NCI-H2029 treated with DMSO at 0.1 percent for 48 hours (cell line): ENCODE data around the gene HAND1.

Experiments
- DNase-seq: peaks from one replicate; lab custom pipeline; 2025; lab: John Stamatoyannopoulos, UW

HAND1 gene

DNA sequence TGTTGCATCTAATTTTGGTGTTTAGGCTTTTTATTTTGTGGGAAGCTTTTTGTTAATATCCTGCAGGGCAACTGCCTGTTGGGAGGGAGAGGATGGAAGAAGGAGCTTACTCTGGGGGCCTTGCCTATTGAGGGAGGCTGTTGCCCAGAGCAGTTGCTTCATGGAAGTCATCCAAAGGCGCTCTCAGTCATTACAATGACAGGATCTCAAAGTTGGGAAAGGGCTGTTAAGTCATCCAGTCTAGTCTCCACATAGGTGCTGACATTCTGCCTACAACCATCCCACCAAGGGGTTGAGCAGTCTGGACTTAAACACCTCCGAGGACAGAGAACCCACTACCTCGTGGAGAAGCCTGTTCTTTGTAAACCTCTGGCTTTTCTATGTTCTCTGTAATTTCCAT lies 19.0 kb downstream of the HAND1 start:
- no peak for DNase-seq

DNA sequence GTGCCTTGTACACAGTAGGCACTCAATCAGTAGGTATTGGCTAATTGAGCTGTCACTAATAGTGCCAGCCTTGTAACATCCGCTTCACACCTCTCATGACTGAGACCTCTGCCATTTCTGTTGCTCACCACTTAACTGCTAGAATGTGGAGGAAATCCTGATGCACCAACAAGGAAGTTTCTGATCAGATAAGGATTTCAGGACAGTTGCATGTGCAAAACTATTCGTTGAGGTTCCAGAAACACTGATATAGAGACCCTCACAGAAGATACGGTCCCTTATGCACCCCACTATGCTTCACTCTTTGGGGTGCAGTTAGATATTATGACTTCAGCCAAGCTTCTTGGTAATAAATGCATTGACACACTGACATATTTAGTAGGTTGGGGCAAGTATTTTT lies 21.5 kb downstream of the HAND1 start:
- DNase-seq = no peak

DNA sequence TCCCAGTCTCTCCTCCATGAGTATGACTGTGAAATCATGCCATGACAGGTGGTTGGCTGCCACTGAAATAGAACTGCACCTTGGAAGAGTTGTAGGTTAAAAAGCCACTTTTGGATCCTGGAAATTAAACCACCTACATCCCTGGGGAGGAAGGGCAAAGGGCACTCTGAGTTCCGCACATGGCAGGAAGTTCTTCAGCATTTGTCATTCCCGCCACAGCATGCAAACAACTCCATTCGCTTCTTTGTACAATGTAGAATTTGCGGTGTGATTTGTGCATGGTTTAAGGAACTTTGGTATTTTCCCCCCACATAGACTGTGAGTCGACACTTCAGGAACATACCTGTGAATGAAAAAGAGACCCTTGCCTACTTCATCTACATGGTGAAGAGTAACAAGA lies 22.4 kb downstream of the HAND1 start:
- DNase-seq = no peak

DNA sequence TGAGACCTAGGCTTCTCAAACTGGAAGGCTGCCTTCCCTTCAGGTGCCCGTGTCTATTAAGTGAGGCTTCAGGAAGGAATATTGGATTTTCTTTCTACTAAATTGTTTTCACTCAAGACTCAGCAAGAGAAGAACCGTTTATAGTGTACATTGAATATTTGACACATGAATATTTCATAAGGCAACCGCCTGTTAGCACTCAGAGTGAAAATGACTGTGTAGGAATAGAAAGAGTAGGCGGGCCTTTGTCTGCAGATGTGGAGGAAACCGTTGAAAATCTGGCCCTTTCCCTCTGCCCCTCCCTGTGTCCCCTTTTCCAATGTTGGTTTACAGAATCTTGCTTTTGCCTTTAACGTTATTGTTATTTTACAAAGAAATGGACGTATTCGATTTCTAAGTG lies 26.1 kb downstream of the HAND1 start:
- DNase-seq = no peak

DNA sequence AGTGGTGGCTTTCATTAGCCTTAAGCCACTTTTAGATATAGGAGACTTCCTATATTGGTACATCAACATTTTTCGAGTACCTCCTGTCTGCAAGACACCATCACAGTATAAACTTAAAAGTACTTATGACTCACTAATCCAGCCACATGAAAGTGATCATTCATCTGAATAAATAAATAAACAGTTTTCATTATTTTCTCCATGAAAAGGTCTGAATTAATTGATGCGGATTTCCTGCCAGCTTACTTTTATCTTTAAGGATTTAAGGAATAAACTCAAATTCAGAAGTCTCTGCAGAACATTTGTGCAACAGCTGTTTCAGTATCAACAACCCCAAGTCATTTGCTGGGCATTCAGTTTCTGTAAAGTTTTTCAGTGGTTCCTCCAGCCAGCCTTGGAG lies 28.2 kb downstream of the HAND1 start:
- no peak for DNase-seq

DNA sequence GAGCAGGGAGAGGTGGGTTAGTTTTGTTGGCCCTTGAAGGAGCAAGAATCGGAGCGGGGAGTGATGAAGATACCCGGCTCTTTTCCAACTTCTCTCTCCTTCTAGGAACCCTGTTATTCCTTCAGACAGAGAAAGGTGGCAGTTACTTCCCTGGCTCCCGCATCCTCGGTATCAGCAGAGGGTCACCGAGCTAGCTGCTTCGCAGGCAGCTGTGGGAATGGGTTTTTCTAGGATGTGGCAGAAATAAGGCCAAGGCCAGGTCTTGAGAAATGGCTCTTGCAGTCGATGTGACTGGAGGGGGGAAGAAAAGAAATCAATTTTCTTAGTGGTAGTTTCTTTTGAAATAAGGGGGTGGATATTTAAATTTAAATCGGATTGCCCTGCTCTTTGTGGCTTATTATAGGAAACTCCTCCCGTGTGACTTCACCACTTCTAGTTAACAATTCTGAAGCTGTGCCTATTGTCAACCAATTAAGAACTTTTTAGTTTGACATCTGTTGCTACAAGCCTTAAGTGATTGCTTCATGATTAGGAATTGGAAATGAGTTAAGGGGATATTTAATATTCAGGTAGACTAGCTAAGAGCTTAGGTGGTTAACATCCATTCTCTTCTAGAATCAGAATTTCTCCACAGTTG lies 30.8 kb downstream of the HAND1 start:
- DNase-seq = no peak

DNA sequence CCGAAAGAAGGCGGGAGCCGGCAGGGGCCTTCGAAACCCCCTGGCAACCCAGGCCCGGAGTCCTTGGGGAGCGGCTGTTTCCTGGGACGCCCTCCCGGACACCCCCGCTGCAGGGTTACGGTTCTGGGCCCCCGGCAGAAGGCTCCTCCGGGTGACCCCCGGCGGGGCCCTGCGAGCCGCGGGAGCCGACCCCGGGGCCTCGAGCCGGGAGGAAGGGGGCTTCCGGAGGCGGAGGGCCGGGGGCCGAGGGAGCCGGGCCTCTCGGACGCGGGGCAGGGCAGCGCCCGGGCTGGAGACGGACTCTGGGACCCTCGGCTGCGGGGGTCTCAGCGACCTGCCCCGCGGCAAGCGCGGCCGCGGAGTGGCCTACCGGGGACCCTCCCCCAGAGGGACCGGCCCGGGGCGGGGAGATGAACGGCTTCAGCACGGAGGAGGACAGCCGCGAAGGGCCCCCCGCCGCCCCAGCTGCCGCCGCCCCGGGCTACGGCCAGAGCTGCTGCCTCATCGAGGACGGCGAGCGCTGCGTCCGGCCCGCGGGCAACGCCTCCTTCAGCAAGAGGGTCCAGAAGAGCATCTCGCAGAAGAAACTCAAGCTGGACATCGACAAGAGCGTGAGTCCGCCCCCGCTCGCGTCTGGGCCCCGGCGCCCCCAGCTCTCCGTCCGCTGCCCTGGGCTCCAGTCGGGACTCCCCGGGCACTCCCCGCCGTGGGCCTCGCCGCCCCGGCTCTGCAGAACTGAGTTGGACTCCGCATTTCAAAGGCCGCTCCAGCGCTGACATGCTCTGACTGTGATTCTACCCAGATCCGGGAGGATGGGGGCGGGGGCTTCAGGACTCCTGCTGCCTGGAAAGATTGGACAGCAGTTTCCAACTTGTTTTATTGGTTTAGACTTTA lies 31.6 kb downstream of the HAND1 start:
- no peak for DNase-seq

DNA sequence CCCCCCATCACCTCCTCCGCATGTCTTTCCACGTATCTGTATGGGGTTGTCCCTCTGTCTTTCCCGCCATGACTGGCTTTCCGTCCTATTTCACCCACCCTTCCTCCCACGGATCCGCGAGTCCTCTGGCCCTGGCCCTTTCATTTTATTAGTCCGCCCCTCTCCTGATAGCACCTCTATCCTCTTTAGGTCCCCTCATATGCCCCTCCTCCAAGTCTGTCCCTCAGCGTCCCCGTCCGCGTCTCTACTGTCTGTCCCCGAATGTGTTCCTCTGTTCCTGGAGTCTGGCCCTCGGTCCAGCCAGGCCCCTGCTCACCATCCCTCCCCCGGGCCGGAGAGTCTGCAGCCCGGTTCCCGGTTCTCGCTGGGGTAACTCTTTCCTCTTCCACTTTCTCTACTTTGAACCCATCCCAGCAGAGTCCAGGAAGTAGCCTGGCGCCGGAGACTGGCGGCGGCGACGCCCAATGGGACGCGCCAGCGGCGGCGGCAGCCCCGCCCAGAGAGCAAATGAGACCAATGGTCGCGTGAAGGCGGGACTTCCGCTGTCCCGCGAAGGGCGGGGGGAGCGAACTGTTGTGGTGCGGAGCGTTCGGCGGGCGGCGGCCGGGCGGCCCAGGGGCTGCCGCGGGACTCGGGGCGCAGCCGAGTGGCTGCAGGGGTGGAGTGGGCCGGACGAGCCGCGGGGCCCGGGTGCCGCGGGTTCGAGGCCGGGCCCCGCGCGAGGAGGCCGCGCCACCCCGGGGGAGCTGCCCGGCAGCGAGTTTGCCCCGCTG lies 32.4 kb downstream of the HAND1 start, which contains the start of gene SAP30L:
Gene SAP30L, plus strand, starts transcription at position 576 of the 773 bp plus-strand sequence. CDS start 608 bp downstream, outside the sequence.
- peak; percentile 64 for DNase-seq

DNA sequence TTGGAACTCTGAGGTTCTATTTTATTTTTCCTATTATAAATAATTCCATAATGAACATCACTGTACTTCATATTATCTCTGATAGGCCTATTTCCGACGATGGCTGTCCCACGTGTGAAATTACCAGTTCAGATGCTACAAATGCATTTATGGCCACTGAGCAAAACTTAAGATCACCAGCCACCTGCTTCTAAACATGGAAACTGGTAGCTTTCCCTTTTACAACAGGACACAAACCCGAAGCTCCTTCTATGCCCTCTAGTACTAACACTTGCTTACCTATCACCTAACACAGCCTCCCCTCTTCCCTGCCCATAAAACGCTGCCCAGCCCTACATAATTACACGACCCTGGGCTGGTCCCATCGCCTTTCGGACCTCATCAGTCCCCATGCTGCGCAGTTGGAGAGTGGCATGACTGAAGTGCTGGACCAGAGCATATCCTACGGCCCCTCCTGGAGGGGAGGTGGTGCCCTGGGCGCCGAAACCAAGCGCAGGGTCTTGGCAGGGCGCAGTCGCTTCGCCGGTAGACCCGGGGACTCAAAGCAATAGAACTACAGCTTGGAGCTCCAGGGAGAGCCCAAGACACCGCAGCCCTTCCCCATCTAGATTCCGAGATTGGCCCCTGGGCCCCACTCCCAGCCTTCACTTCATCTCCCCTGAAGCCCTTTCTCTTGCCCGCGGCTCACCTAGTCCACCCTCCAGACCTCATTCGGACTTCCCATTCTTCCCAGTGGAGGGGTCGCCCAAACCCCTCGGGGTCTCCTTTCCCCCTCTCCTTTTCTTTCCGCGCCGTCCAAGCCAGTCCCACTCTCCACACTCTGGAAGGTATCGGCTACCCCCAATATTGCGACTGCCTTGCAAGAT lies 33.2 kb downstream of the HAND1 start:
- DNase-seq = no peak

DNA sequence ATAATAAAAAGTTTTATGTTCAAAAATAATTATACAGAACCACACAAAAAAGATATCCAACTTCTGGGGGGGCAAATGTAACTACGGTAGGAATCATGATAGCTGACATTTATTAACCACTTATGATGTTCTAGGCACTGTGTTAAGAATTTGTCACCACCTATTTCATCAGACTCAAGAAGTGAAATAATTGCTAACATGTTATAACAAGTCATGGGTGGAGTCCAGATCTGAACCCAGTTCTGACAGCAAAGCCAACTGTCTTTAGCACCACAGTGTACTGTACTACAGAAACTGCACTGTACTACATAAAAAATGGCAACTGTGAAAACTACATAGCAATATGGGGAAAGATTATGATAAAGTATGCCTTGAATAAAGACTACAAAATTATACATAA lies 35.2 kb downstream of the HAND1 start:
- DNase-seq = no peak

DNA sequence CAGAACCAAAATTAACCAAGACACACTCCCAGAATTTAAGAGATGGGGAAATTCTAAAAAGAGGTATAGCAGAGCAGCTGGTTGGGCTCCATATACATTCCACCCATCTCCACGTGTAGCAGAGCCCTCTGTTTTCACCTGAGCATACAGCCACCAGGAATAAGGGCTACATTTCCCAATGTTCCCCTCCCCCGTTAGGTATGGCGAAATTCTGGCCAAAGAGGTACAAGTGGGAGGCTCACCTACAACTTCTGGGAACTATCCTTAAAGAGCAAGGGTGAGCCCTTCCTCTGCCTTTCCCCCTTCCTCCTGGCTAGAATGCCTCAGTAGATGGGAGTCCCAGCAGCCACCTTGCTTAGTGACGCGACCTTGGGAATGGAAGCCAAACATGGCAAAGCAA lies 37.5 kb downstream of the HAND1 start:
- DNase-seq = no peak

DNA sequence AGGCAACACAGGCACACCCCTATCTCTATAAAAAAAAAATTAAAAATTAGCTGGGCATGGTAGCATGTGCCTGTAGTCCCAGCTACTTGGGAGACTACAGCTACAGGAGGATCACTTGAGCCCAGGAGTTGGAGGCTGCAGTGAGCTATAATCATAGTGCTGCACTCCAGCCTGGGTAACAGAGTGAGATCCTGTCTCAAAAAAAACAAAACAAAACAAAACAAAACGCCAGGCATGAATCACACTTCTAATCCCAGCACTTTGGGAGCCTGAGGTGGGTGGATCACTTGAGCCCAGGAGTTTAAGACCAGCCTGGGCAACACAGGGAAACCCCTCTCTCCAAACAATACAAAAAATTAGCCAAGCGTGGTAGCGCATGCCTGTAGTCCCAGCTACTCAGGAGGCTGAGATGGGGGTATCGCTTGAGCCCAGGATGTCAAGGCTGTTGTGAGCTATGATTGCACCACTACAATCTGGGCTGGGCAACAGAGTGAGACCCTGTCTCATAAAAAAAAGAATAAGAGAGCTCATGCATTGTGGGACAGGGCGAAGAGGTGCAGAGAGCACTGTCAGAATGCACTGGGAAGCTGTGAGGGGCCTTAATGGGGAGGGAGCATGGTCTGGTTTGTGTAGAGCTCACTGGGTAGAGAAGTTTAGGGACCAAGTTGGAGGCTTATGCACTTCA lies 40.6 kb downstream of the HAND1 start:
- no peak for DNase-seq

DNA sequence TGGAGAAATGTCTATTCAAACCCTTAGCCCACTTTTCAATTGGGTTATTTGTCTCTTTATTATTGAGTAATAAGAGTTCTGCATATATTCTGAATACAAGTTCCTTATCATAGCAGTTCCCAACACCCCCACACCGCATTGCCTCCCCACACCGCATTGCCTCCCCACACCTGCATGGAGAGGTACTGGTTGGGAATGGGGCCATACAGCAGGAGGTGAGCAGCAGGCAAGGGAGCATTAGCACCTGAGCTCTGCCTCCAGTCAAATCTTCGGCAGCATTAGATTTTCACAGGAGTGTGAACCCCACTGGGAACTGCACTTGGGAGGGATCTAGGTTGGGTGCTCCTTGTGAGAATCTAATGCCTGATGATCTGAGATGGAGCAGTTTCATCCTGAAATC lies 42.8 kb downstream of the HAND1 start:
- no peak for DNase-seq

DNA sequence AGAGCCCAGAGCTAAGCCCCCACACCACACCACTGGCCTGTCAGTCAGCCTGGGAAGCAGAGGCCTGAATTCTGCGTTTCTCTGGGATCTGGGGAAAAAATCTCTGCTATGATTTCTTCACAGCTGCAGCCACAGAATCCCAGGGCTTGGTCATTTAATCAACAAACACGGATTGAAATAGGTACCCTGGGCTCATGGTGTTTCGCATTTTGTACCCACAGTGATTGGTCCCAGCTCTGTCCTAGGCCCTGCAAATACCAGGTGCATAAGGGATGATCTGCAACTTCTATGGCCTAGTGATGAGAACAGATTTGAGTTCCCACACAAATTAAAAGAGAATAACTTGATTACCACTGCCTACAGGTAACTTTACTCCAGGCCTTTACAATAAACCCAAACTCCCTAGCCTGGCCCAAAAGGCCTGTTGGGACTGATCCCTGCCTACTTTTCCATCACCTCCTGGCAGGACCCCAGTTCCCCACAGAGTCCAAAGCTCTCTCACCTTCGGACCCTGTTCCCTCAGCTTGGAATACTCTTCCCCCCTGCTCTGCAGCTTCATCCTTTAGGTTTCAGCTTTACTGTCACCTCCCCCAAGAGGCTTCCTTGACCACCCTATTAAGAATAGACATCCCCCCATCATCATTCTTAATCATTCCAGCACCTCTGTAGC lies 46.9 kb downstream of the HAND1 start:
- no peak for DNase-seq

DNA sequence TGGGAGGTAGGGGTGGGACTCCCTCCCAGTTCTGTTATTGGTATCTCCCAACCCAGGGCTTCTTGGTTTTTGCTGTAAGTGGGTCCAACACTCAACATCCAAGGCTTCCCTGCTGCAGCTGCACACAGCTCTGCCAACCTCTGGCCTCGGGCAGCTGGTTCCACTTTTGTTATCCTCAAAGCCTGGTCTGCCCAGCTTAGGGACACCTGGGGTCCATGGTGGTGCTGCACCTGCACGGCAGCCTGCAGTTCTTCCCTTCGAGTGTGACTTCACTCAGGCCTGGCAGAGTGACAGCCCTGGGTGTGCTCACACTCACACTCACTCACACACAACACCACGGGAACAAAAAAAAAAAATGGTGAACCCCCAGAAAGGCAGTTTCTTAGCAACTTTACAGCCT lies 47.6 kb downstream of the HAND1 start:
- no peak for DNase-seq

DNA sequence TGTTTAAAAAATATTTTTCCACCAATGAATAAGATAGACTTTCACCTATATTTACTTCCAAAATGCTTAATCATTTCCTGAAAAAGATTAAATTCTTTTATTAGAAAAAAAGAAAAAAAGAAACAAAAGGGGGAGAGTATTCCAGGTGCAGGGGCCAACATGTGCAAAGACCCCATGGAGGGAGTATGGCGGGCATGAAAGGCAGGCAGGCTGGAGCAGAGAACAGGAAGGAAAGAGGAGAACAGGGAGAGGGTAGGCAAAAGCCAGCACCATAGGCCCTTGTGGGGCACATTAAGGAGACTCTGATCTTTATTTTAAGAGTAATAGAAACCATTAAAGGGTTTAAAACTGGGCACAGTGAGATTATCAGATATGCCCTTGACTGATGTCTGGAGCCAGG lies 48.7 kb downstream of the HAND1 start:
- DNase-seq = no peak

DNA sequence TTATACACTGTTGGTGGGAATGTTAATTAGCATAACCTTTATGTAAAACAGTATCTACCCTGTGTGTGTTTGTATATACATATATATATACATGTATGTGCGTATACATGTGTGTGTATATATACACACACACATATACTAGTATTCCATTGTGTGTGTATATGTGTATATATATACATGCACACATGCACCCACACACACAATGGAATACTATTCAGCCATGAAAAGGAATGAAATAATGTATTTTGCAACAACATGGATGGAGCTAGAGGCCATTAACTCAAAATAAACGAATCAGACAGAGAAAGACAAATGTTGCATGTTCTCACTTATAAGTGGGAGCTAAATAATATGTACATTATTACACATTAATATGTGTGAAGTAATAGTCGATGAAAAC lies 49.8 kb downstream of the HAND1 start:
- DNase-seq = no peak
